HCT116 (cell line): ENCODE measurements around the gene KIF13A. TPM values are rescaled to one million over a fixed set of nuclear protein-coding genes. Genes with fewer than 3 reads are reported as not detected.

Source experiments
- ATAC-seq: fragments of 200-7000 bp; cut with Tn5 transposase; 2 replicates; pipeline ENCODE4 v1.9.1; 2020; ENCODE audit warnings: mild to moderate bottlenecking, moderate library complexity
- BruUV-seq: library from RNA; stranded (reverse); fragments of 400-500 nt; replicated peaks from 2 replicates; lab custom pipeline; 2021; lab: Mats Ljungman, UMichigan
- CTCF ChIA-PET: fragments of 300-600 bp; sonication (Branson Sonifier 250); formaldehyde crosslinking; loops from one replicate; lab custom pipeline; 2021; ENCODE audit warnings: antibody characterized with exemption; lab: Charles Lee
- POLR2A ChIA-PET: fragments of 300-600, 350-600 bp; sonication (Branson Sonifier 250); formaldehyde crosslinking; loops from one replicate; lab custom pipeline; 2021; ENCODE audit warnings: antibody characterized with exemption; lab: Charles Lee
- RAD21 ChIA-PET, 2 experiments: fragments of 300-600 bp; sonication (Branson Sonifier 250); formaldehyde crosslinking; loops; one replicate each; lab custom pipeline; 2023; ENCODE audit warnings: low total read pairs in 2 of 2; ENCODE audit not compliant: uncharacterized antibody in 2 of 2, unreplicated experiment in 2 of 2, low non-redundant PET in 1 of 2; lab: Charles Lee
- DNase-seq: peaks from one replicate; pipeline ENCODE4 v3.0.0-alpha.2; 2010; ENCODE audit warnings: low read depth, low spot score
- H2AFZ ChIP-seq: fragments of 200-600 bp; shearing (Covaris generic), sonication (generic); 2 replicates; pipeline ENCODE4 v1.6.1; 2017; ENCODE audit warnings: low read depth, mixed run types, mixed read lengths, antibody characterized with exemption, low read length; ENCODE audit not compliant: poor library complexity, severe bottlenecking
- H3K27ac ChIP-seq: 2 replicates; pipeline ENCODE4 v1.5.1; 2012; ENCODE audit warnings: low read depth, low read length
- H3K27me3 ChIP-seq: fragments of 200-600 bp; sonication (generic); 2 replicates; pipeline ENCODE4 v1.6.1; 2016; ENCODE audit warnings: mixed run types, low read length, mixed read lengths; ENCODE audit not compliant: insufficient read depth
- H3K36me3 ChIP-seq, 2 experiments: fragments of 200-500 bp in 1 of 2; fragments of 200-600 bp in 1 of 2; sonication (Bioruptor generic) in 1 of 2; sonication (generic) in 1 of 2; 2 replicates each; pipeline versions ENCODE4 v1.5.1 to v1.6.1; 2014 to 2016; ENCODE audit warnings: low read length in 2 of 2, inconsistent platforms in 1 of 2, mixed read lengths in 1 of 2, mixed run types in 1 of 2; ENCODE audit not compliant: insufficient read depth in 2 of 2, control insufficient read depth in 1 of 2
- H3K4me1 ChIP-seq, 2 experiments: fragments of 200-600 bp in 1 of 2; sonication (generic) in 1 of 2; 2 replicates each; pipeline versions ENCODE4 v1.5.1 to v1.6.1; 2012 to 2017; ENCODE audit warnings: low read length in 2 of 2, inconsistent platforms in 1 of 2, mild to moderate bottlenecking in 1 of 2, mixed read lengths in 1 of 2, mixed run types in 1 of 2, moderate library complexity in 1 of 2; ENCODE audit not compliant: insufficient read depth in 2 of 2, control insufficient read depth in 1 of 2
- H3K4me2 ChIP-seq: fragments of 200-600 bp; sonication (generic); 2 replicates; pipeline ENCODE4 v1.6.1; 2017; ENCODE audit warnings: mixed run types, low read length, mixed read lengths
- H3K4me3 ChIP-seq, 2 experiments: fragments of 200-600 bp in 1 of 2; sonication (generic) in 1 of 2; replicated peaks in 1 of 2; 2 replicates each; pipeline ENCODE4 v1.5.1; 2011 to 2016; ENCODE audit warnings: low read length in 2 of 2, control low read depth in 1 of 2, low read depth in 1 of 2, mild to moderate bottlenecking in 1 of 2, mixed read lengths in 1 of 2, mixed run types in 1 of 2
- H3K79me2 ChIP-seq: fragments of 200-600 bp; sonication (generic); 2 replicates; pipeline ENCODE4 v1.6.1; 2017; ENCODE audit warnings: mild to moderate bottlenecking, mixed run types, low read length, moderate library complexity, mixed read lengths; ENCODE audit not compliant: insufficient read depth
- H3K9ac ChIP-seq: fragments of 200-600 bp; sonication (generic); 2 replicates; pipeline ENCODE4 v1.6.1; 2016; ENCODE audit warnings: low read length, mixed read lengths
- H3K9me2 ChIP-seq: fragments of 200-600 bp; sonication (generic), shearing (Covaris generic); 2 replicates; pipeline ENCODE4 v1.6.1; 2017; ENCODE audit warnings: mixed run types, mild to moderate bottlenecking, moderate library complexity; ENCODE audit not compliant: insufficient read depth
- H3K9me3 ChIP-seq, 2 experiments: fragments of 200-500 bp in 1 of 2; fragments of 200-600 bp in 1 of 2; sonication (Bioruptor generic) in 1 of 2; sonication (generic) in 1 of 2; 2 replicates each; pipeline ENCODE4 v1.6.1; 2014 to 2017; ENCODE audit warnings: low read length in 2 of 2, mixed read lengths in 2 of 2, inconsistent platforms in 1 of 2, low read depth in 1 of 2, mild to moderate bottlenecking in 1 of 2, mixed run types in 1 of 2, moderate library complexity in 1 of 2; ENCODE audit not compliant: control insufficient read depth in 1 of 2, insufficient read depth in 1 of 2
- H4K20me1 ChIP-seq: fragments of 200-600 bp; sonication (generic), shearing (Covaris generic); 2 replicates; pipeline ENCODE4 v1.6.1; 2017; ENCODE audit warnings: mixed run types, mild to moderate bottlenecking, moderate library complexity; ENCODE audit not compliant: insufficient read depth
- CEBPB ChIP-seq: IDR thresholded peaks from 2 replicates; pipeline ENCODE4 v1.6.1; 2012; ENCODE audit warnings: low read depth
- CTCF ChIP-seq, 3 experiments: fragments of 200-600 bp in 1 of 3; sonication (generic) in 1 of 3; IDR thresholded peaks in 2 of 3; conservative IDR thresholded peaks in 1 of 3; 2 replicates each; pipeline ENCODE4 v1.5.1; 2012 to 2017; ENCODE audit warnings: low read depth in 2 of 3, low read length in 2 of 3, antibody characterized with exemption in 1 of 3, borderline replicate concordance in 1 of 3, control low read depth in 1 of 3, mild to moderate bottlenecking in 1 of 3, mixed read lengths in 1 of 3, mixed run types in 1 of 3, moderate library complexity in 1 of 3; ENCODE audit not compliant: insufficient read depth in 1 of 3
- ELF1 ChIP-seq: IDR thresholded peaks from 2 replicates; pipeline ENCODE4 v1.6.1; 2012; ENCODE audit warnings: low read depth, borderline replicate concordance
- EZH2 ChIP-seq: fragments of 200-600 bp; sonication (generic); IDR thresholded peaks from 2 replicates; pipeline ENCODE4 v1.6.1; 2017; ENCODE audit warnings: antibody characterized with exemption, mixed run types
- FOSL1 ChIP-seq: IDR thresholded peaks from 2 replicates; pipeline ENCODE4 v1.6.1; 2012; ENCODE audit warnings: low read depth
- POLR2A ChIP-seq: IDR thresholded peaks from 2 replicates; pipeline ENCODE4 v1.7.0; 2011; ENCODE audit warnings: borderline replicate concordance; ENCODE audit not compliant: insufficient read depth, insufficient read length; ENCODE audit errors: extremely low read depth
- RAD21 ChIP-seq: IDR thresholded peaks from 2 replicates; pipeline ENCODE4 v1.6.1; 2012; ENCODE audit warnings: low read depth, mild to moderate bottlenecking
- SP1 ChIP-seq: IDR thresholded peaks from 2 replicates; pipeline ENCODE4 v1.6.1; 2012; ENCODE audit warnings: low read depth
- SRF ChIP-seq: IDR thresholded peaks from 2 replicates; pipeline ENCODE4 v1.6.1; 2012; ENCODE audit warnings: low read depth
- TCF7L2 ChIP-seq: IDR thresholded peaks from 2 replicates; pipeline ENCODE4 v1.7.0; 2011; ENCODE audit warnings: borderline replicate concordance, inconsistent platforms; ENCODE audit not compliant: insufficient read depth, insufficient read length; ENCODE audit errors: extremely low read depth
- YY1 ChIP-seq: IDR thresholded peaks from 2 replicates; pipeline ENCODE4 v1.6.1; 2011; ENCODE audit warnings: low read length, low read depth, moderate library complexity, mild to moderate bottlenecking; ENCODE audit not compliant: insufficient replicate concordance; ENCODE audit errors: extremely low read depth
- intact Hi-C: fragments of 100-400 bp; cut with micrococcal nuclease; formaldehyde crosslinking; loops from 2 replicates; pipeline ENCODE4 v1.10.0; 2022
- total RNA-seq: library from RNA; stranded (reverse); gene quantifications from one replicate; pipeline ENCODE4 v1.2.1, GENCODE V29; 2021; ENCODE audit not compliant: unreplicated experiment
- TF ChIP-seq, protein P1 (sequence below): IDR thresholded peaks from 2 replicates; pipeline ENCODE4 v1.6.1; 2012

KIF13A gene
- total RNA-seq, 1 experiment from 2014 or later = 23.1 TPM

DNA sequence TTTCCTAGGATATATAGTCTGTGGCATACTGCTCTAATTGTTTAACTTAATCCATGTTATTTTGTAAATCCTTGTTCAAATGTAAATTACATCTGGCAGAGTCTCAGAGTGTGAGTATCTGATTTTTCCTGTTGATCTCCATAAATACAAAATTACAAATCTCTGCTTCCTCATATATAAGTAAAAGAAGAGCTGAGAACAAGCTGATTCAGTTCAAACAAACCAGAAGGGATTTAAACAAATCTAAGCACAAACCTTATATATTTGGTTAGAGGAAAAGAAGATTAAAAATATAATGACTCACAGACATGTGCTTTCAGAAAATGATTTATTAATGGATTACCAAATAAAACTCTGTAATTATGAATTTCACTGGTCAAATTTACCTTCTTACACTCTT is 37.3 kb downstream of the KIF13A start:
- CTCF ChIA-PET = no interaction called here
- Histone ChIP-seq H3K27me3 (no peaks in the 10 kb centered on the region), H3K4me2 (no peak overlapping the region), H2AFZ (no peak overlapping the region), H3K79me2 (no peaks in the 10 kb centered on the region; the same call in 1 of the 2 replicates), H3K4me1 (no peaks in the 10 kb centered on the region), H3K9me3 (no peaks in the 10 kb centered on the region), H3K36me3 (no peaks in the 10 kb centered on the region), H3K9me2 (no peaks in the 10 kb centered on the region), H3K27ac (no peak overlapping the region), H4K20me1 (no peaks in the 10 kb centered on the region), H3K9ac (no peak overlapping the region), H3K4me3 (no peak overlapping the region)
- DNase-seq (no peak), ATAC-seq (no peak)
- RAD21 ChIA-PET = no interaction called here
- no TSS peak for BruUV-seq
- TF ChIP-seq FOSL1 (no peak), EZH2 (no peak), YY1 (no peak), ELF1 (no peak), CTCF (IDR thresholded peaks at IDR 0.05 in 2 of 3, conservative IDR thresholded peaks at IDR 0.05 in 1 of 3; ENCODE audit: borderline replicate concordance in 1 of 3, insufficient read depth in 1 of 3, low read depth in 2 of 3, low read length in 2 of 3) (no peak), SRF (no peak), RAD21 (no peak), SP1 (no peak), CEBPB (no peak), TCF7L2 (no peak), POLR2A (no peak)
- TF ChIP-seq, protein P1, sequence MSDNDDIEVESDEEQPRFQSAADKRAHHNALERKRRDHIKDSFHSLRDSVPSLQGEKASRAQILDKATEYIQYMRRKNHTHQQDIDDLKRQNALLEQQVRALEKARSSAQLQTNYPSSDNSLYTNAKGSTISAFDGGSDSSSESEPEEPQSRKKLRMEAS = no peak
- POLR2A ChIA-PET = no interaction called here
- intact Hi-C loops = no loop called here
